Stomach (tissue), 9 donors: Measurements from ENCODE around the gene PPIP5K2. TPM values are rescaled to one million over a fixed set of nuclear protein-coding genes. Genes with fewer than 3 reads are reported as not detected.

ENCODE experiments used
- DNase-seq, 2 donors: peaks; one replicate each; pipeline versions ENCODE4 v3.0.0 to v3.0.0-alpha.2; 2013 to 2019
- H3K27ac ChIP-seq, 5 donors: fragments of 200-600 bp in 4 of 5; sonication (generic) in 4 of 5; one replicate each; pipeline ENCODE4 v1.5.1; 2013 to 2019; ENCODE audit warnings: mild to moderate bottlenecking in 1 of 5, moderate library complexity in 1 of 5
- H3K27me3 ChIP-seq, 3 donors: fragments of 200-600 bp; sonication (generic); one replicate each; pipeline ENCODE4 v1.5.1; 2017 to 2019; ENCODE audit warnings: mixed run types in 1 of 3
- H3K36me3 ChIP-seq, 4 donors: fragments of 200-600 bp; sonication (generic); 1 replicate in 3 of 4; 2 replicates in 1 of 4; pipeline ENCODE4 v1.5.1; 2016 to 2019
- H3K4me1 ChIP-seq, 4 donors: fragments of 200-600 bp; sonication (generic); one replicate each; pipeline ENCODE4 v1.5.1; 2016 to 2019
- H3K4me3 ChIP-seq, 4 donors: fragments of 200-600 bp; sonication (generic) in 3 of 4; one replicate each; pipeline ENCODE4 v1.5.1; 2016 to 2019; ENCODE audit warnings: mild to moderate bottlenecking in 1 of 4
- H3K9me3 ChIP-seq, 4 donors: fragments of 200-600 bp; sonication (generic); one replicate each; pipeline ENCODE4 v1.5.1; 2016 to 2019
- EP300 ChIP-seq: sonication (generic); formaldehyde crosslinking; IDR thresholded peaks from one replicate; pipeline ENCODE4 v1.6.1; 2017; ENCODE audit warnings: antibody characterized with exemption
- POLR2A ChIP-seq, 4 donors: fragments of 450-650 bp; IDR thresholded peaks; one replicate each; pipeline ENCODE4 v1.6.1; 2016; ENCODE audit warnings: antibody characterized with exemption in 4 of 4, control low read depth in 2 of 4, mild to moderate bottlenecking in 1 of 4, moderate library complexity in 1 of 4
- POLR2AphosphoS5 ChIP-seq, 3 donors: sonication (generic); formaldehyde crosslinking; IDR thresholded peaks; one replicate each; pipeline ENCODE4 v1.6.1; 2016; ENCODE audit warnings: antibody characterized with exemption in 3 of 3
- WGBS, 5 donors: extraction: QIAGEN DNeasy Blood & Tissue Kit in 3 of 5; methylation state at CpG; one replicate each; pipeline versions ENCODE4 v1.1.5 to v1.1.7; 2013 to 2018; 5-methylcytosine and 5-hydroxymethylcytosine counted together
- intact Hi-C: fragments of 100-400 bp; cut with DNase I; formaldehyde crosslinking; loops from one replicate; pipeline ENCODE4 v1.15.1; 2023; ENCODE audit warnings: low total_unique reads
- polyA plus RNA-seq, 3 donors: library from polyadenylated mRNA; stranded (reverse); fragments of 200-250 nt; gene quantifications; one replicate each; pipeline ENCODE4 v1.2.3, GENCODE V29; 2013
- total RNA-seq, 5 donors: library from RNA; depleted of rRNA; stranded (reverse); fragments of >200 nt; gene quantifications; one replicate each; pipeline versions ENCODE4 v1.1.0 to v1.2.3, GENCODE V29; 2014 to 2016
- TF ChIP-seq, protein P1 (sequence below), 7 experiments: fragments of 450-650 bp in 4 of 7; fragments of 200-600 bp in 3 of 7; sonication (generic) in 3 of 7; IDR thresholded peaks; one replicate each; pipeline ENCODE4 v1.5.1; 2016 to 2019; ENCODE audit warnings: antibody characterized with exemption in 7 of 7, control low read depth in 2 of 7, mild to moderate bottlenecking in 1 of 7
- donor health status: healthy with polysubstance abuse.
- donor health status: Bipolar disorder and iron deficiency.
- donor health status: healthy.

The PPIP5K2 gene
- total and polyA plus RNA-seq, 8 donors = 12.1 to 101 (median 28.2) TPM

GRCh38 chr5:103249068-103249467, 129.0 kb downstream of the PPIP5K2 start:
- intact Hi-C loops = no loop called here
- 86 to 95% (median 89%) methylated on average over 2 of the region's 2 CpGs for WGBS, 5 donors
- DNase-seq = no peak
- H3K4me1 ChIP-seq = no peaks in the 10 kb centered on the region
- no peaks in the 10 kb centered on the region for H3K36me3 ChIP-seq
- no peak overlapping the region for H3K27ac ChIP-seq
- TF ChIP-seq EP300 (no peak), POLR2A (IDR thresholded peaks at IDR 0.05) (no peak), POLR2AphosphoS5 (IDR thresholded peaks at IDR 0.05) (no peak)
- TF ChIP-seq, protein P1, sequence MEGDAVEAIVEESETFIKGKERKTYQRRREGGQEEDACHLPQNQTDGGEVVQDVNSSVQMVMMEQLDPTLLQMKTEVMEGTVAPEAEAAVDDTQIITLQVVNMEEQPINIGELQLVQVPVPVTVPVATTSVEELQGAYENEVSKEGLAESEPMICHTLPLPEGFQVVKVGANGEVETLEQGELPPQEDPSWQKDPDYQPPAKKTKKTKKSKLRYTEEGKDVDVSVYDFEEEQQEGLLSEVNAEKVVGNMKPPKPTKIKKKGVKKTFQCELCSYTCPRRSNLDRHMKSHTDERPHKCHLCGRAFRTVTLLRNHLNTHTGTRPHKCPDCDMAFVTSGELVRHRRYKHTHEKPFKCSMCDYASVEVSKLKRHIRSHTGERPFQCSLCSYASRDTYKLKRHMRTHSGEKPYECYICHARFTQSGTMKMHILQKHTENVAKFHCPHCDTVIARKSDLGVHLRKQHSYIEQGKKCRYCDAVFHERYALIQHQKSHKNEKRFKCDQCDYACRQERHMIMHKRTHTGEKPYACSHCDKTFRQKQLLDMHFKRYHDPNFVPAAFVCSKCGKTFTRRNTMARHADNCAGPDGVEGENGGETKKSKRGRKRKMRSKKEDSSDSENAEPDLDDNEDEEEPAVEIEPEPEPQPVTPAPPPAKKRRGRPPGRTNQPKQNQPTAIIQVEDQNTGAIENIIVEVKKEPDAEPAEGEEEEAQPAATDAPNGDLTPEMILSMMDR (IDR thresholded peaks at IDR 0.05) = no peak
- no peaks in the 10 kb centered on the region for H3K27me3 ChIP-seq
- H3K9me3 ChIP-seq = no peaks in the 10 kb centered on the region
- no peak overlapping the region for H3K4me3 ChIP-seq

- Histone ChIP-seq H3K4me1 (peaks cover 0 to 8% (median 4%) of the 10 kb centered on the region in 4 donors), H3K9me3 (no peaks in the 10 kb centered on the region), H3K36me3 (no peaks in the 10 kb centered on the region), H3K27ac (no peak overlapping the region), H3K27me3 (no peaks in the 10 kb centered on the region), H3K4me3 (no peak overlapping the region)
- TF ChIP-seq EP300 (no peak), POLR2A (IDR thresholded peaks at IDR 0.05) (no peak), POLR2AphosphoS5 (IDR thresholded peaks at IDR 0.05) (no peak)
- TF ChIP-seq, protein P1 (IDR thresholded peaks at IDR 0.05) = no peak
- no peak for DNase-seq
- WGBS, 5 donors = 0 to 97% (median 56%) methylated on average over 1 of the region's 1 CpG
- intact Hi-C loops = loop anchor here (10.0 kb wide), 1 partner anchor 210 kb away; no protein-coding TSS in a partner anchor
Measured at GRCh38 chr5:103254921-103255320, 134.8 kb downstream of the PPIP5K2 start.

DNA sequence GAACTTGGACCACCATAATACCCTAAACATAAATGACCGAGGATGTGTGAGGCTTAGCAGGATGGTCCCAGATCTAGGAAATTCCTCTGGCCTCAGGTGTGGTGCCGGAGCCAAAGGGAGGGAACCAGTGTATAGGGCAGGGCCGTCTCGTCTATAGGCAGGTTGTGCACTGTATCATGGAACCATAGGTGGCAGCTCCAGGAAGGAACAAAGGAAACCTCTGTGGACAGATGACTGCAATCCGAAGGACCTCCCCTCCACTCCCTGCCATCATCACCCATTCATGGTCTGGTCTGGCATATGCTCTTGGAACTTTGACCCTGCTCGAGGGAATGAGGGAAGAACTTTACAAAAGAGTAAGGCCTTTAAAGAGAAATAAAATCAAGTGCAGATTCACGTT, 135.6 kb downstream of the PPIP5K2 start:
- Histone ChIP-seq H3K4me3 (no peak overlapping the region), H3K27ac (no peak overlapping the region), H3K27me3 (no peaks in the 10 kb centered on the region), H3K4me1 (peaks cover 0 to 16% (median 8%) of the 10 kb centered on the region in 4 donors), H3K9me3 (no peaks in the 10 kb centered on the region), H3K36me3 (no peaks in the 10 kb centered on the region)
- TF ChIP-seq EP300 (no peak), POLR2A (IDR thresholded peaks at IDR 0.05) (no peak), POLR2AphosphoS5 (IDR thresholded peaks at IDR 0.05) (no peak)
- TF ChIP-seq, protein P1 (IDR thresholded peaks at IDR 0.05) = no peak
- 87 to 92% (median 90%) methylated on average over 7 of the region's 7 CpGs for WGBS, 5 donors
- intact Hi-C loops = loop anchor here (10.0 kb wide), 1 partner anchor 209 kb away; no protein-coding TSS in a partner anchor
- no peak for DNase-seq

- Histone ChIP-seq H3K36me3 (no peaks in the 10 kb centered on the region), H3K9me3 (no peaks in the 10 kb centered on the region), H3K4me3 (no peak overlapping the region), H3K27me3 (no peaks in the 10 kb centered on the region), H3K4me1 (peaks cover 0 to 21% (median 10%) of the 10 kb centered on the region in 4 donors), H3K27ac (no peak overlapping the region)
- peak in 1 of 2 donors; percentile 25 for DNase-seq
- intact Hi-C loops = loop anchor here (10.0 kb wide), 1 partner anchor 209 kb away; no protein-coding TSS in a partner anchor
- 53 to 64% (median 57%) methylated on average over 4 of the region's 4 CpGs for WGBS, 5 donors
- TF ChIP-seq POLR2AphosphoS5 (IDR thresholded peaks at IDR 0.05) (no peak), EP300 (no peak)
- TF ChIP-seq, protein P1 (IDR thresholded peaks at IDR 0.05) = peak in 2 of 7 experiments; percentile 4 to 27
Measured at GRCh38 chr5:103256178-103256577, 136.1 kb downstream of the PPIP5K2 start.
